Measurements from ENCODE around the gene SMIM33. TPM values are rescaled to one million over a fixed set of nuclear protein-coding genes. Genes with fewer than 3 reads are reported as not detected.

The SMIM33 gene
- total and polyA plus RNA-seq, 2 donors (not counting 1 experiment from before 2014, with no cell fraction given) = not detected

DNA sequence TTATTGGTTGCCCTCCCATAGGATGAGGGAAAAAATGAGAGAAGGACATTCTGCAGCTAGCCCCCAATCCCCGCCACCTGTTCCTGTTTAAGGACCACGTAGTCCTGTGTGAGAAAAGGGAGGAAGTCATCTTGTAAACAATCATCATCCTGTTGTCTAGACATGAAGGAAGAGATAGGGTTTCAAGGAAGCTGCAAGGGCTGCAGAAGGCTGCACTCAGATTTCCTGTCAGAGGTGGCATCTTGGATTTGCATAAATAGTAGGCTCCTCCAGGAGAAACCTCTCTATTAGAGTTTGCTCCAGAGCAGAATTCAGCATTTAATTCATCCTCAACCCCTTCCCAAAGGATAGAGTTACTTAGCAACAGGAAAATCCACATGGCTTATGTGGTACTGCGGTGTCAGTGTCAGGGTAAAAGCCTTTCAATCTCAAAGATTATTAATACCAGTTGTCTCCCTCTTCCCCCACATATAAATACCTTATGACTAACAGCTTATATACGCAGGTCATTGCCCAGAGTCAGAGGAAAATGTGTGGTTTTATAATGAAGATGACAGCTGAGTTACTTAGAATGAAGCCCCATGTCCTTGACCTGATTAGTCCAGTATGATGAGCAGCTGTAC, 26.9 kb upstream of the SMIM33 start:
- no peak for TF ChIP-seq EZH2 (IDR thresholded peaks at IDR 0.05; ENCODE audit: low read length, missing control alignments)
- TF ChIP-seq, protein P1, sequence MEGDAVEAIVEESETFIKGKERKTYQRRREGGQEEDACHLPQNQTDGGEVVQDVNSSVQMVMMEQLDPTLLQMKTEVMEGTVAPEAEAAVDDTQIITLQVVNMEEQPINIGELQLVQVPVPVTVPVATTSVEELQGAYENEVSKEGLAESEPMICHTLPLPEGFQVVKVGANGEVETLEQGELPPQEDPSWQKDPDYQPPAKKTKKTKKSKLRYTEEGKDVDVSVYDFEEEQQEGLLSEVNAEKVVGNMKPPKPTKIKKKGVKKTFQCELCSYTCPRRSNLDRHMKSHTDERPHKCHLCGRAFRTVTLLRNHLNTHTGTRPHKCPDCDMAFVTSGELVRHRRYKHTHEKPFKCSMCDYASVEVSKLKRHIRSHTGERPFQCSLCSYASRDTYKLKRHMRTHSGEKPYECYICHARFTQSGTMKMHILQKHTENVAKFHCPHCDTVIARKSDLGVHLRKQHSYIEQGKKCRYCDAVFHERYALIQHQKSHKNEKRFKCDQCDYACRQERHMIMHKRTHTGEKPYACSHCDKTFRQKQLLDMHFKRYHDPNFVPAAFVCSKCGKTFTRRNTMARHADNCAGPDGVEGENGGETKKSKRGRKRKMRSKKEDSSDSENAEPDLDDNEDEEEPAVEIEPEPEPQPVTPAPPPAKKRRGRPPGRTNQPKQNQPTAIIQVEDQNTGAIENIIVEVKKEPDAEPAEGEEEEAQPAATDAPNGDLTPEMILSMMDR (conservative IDR thresholded peaks at IDR 0.05 in 1 of 2, IDR thresholded peaks at IDR 0.05 in 1 of 2; ENCODE audit: low read depth in 1 of 2, low read length in 2 of 2) = no peak
- no peak overlapping the region for H3K27ac ChIP-seq (ENCODE audit: insufficient read depth, low read length)
- no peaks in the 10 kb centered on the region for H3K9me3 ChIP-seq (ENCODE audit: control insufficient read depth, insufficient read depth, low read depth, low read length)
- H3K27me3 ChIP-seq (ENCODE audit: control insufficient read depth, insufficient read depth, low read length) = no peaks in the 10 kb centered on the region
- H3K4me2 ChIP-seq (ENCODE audit: extremely low read depth, insufficient read depth, low read length) = no peak overlapping the region
- H3K9ac ChIP-seq (ENCODE audit: insufficient read depth, low read length) = no peak overlapping the region
- H3K36me3 ChIP-seq (ENCODE audit: control insufficient read depth, insufficient read depth, low read length) = no peaks in the 10 kb centered on the region
- no peak overlapping the region for H2AFZ ChIP-seq (ENCODE audit: low read length)
- H3K79me2 ChIP-seq (ENCODE audit: control insufficient read depth, insufficient read depth, low read length) = no peaks in the 10 kb centered on the region
- no peak overlapping the region for H3K4me3 ChIP-seq (replicated peaks in 1 of 4; ENCODE audit: control extremely low read depth in 1 of 4, insufficient read depth in 1 of 4, low read depth in 3 of 4, low read length in 4 of 4)
- no peaks in the 10 kb centered on the region for H4K20me1 ChIP-seq (ENCODE audit: control insufficient read depth, extremely low read depth, insufficient read depth, low read length)
- H3K4me1 ChIP-seq (ENCODE audit: control insufficient read depth, extremely low read depth, insufficient read depth, low read length) = peaks cover 3% of the 10 kb centered on the region
- peak; percentile 23 to 92 for DNase-seq (ENCODE audit: low read depth in 2 of 2)

DNA sequence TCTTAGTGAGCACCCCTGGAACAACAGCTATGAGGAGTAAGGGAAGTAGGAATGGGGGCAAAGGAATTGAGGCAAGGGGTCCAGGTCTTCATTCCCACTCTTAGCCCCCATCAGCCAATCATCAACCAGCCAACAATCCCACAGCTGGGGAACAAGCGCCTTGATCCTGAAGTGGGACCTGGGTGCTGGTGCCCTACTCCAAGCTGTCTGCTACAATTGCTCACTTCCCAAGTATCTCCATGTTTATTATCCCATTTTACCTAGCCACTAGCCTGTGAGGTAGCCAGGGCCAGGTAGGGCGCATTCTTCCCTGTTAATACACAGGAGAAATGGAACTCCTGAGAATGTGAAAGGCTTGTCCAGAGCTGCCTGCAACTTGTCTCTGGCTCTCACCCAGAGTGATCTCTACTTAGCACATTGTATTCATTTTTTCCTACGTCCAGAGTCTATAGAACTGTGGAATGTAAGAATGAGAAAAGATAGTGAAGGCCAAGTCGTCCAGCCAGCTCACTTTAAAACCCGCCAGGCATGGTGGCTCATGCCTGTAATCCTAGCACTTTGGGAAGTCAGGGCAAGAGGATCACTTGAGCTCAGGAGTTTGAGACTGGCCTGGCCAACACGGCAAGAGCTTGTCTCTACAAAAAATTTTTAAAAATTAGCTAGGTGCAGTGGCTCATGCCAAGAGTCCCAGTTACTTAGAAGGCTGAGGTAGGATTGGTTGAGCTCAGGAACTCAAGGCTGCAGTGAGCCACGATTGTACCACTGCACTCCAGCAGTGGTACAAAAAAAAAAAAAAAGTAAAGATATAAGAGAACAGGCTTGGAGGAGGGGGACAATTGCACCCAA, 25.3 kb upstream of the SMIM33 start:
- peak; percentile 20 to 89 for DNase-seq (ENCODE audit: low read depth in 2 of 2)
- Histone ChIP-seq H2AFZ (ENCODE audit: low read length) (no peak overlapping the region), H3K4me3 (replicated peaks in 1 of 4; ENCODE audit: control extremely low read depth in 1 of 4, insufficient read depth in 1 of 4, low read depth in 3 of 4, low read length in 4 of 4) (no peak overlapping the region), H3K36me3 (ENCODE audit: control insufficient read depth, insufficient read depth, low read length) (no peaks in the 10 kb centered on the region), H3K4me2 (ENCODE audit: extremely low read depth, insufficient read depth, low read length) (no peak overlapping the region), H3K79me2 (ENCODE audit: control insufficient read depth, insufficient read depth, low read length) (no peaks in the 10 kb centered on the region), H3K27me3 (ENCODE audit: control insufficient read depth, insufficient read depth, low read length) (no peaks in the 10 kb centered on the region), H3K9me3 (ENCODE audit: control insufficient read depth, insufficient read depth, low read depth, low read length) (no peaks in the 10 kb centered on the region), H4K20me1 (ENCODE audit: control insufficient read depth, extremely low read depth, insufficient read depth, low read length) (no peaks in the 10 kb centered on the region), H3K4me1 (ENCODE audit: control insufficient read depth, extremely low read depth, insufficient read depth, low read length) (peaks cover 3% of the 10 kb centered on the region), H3K27ac (ENCODE audit: insufficient read depth, low read length) (no peak overlapping the region), H3K9ac (ENCODE audit: insufficient read depth, low read length) (no peak overlapping the region)
- no peak for TF ChIP-seq EZH2 (IDR thresholded peaks at IDR 0.05; ENCODE audit: low read length, missing control alignments)

DNA sequence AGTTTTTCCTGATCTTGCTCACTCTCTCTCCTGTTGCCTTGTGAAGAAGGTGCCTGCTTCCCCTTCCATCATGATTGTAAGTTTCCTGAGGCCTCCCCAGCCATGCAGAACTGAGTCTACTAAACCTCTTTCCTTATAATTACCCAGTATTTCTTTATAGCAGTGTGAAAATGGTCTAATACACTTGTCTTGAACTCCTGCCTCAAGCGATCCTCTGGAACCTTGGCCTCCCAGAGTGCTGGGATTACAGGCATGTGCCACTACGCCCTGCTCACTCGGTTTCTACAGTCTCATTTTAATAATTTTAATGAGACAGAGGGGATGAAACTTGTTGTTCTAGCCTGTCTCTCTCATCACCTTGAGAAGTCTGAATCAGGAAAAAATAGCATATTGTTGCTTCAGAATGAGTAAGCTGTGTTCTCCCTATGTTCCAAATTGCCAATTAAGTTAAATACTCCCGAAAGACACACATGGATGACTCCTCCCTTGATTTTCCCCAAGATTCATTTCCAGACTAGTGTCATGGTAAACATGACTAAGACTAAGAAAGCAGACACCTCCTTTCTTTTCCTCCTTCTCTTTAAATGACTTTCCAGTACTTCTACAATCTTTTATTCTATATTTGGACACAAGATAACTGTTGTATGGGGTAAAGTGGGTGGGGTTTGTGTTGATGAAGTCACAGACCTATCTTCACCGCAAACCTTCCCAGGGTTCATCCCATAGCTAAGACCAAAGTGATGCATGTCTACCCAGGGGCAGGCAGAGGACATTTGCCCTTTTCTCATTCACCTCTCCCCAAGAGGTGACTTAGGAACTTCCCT, 23.6 kb upstream of the SMIM33 start:
- Histone ChIP-seq H3K36me3 (ENCODE audit: control insufficient read depth, insufficient read depth, low read length) (no peaks in the 10 kb centered on the region), H3K27ac (ENCODE audit: insufficient read depth, low read length) (no peak overlapping the region)
- peak in 1 of 2 donors; percentile 39 for DNase-seq (ENCODE audit: low read depth in 2 of 2)

More for the DNA sequence above, 23.6 kb upstream of the SMIM33 start:
- Histone ChIP-seq H3K79me2 (ENCODE audit: control insufficient read depth, insufficient read depth, low read length) (no peaks in the 10 kb centered on the region), H2AFZ (ENCODE audit: low read length) (no peak overlapping the region), H3K4me3 (replicated peaks in 1 of 4; ENCODE audit: control extremely low read depth in 1 of 4, insufficient read depth in 1 of 4, low read depth in 3 of 4, low read length in 4 of 4) (no peak overlapping the region), H3K9ac (ENCODE audit: insufficient read depth, low read length) (no peak overlapping the region), H4K20me1 (ENCODE audit: control insufficient read depth, extremely low read depth, insufficient read depth, low read length) (no peaks in the 10 kb centered on the region), H3K27me3 (ENCODE audit: control insufficient read depth, insufficient read depth, low read length) (no peaks in the 10 kb centered on the region), H3K9me3 (ENCODE audit: control insufficient read depth, insufficient read depth, low read depth, low read length) (no peaks in the 10 kb centered on the region), H3K4me2 (ENCODE audit: extremely low read depth, insufficient read depth, low read length) (no peak overlapping the region), H3K4me1 (ENCODE audit: control insufficient read depth, extremely low read depth, insufficient read depth, low read length) (peaks cover 3% of the 10 kb centered on the region)
- no peak for TF ChIP-seq EZH2 (IDR thresholded peaks at IDR 0.05; ENCODE audit: low read length, missing control alignments)
- TF ChIP-seq, protein P1 (conservative IDR thresholded peaks at IDR 0.05 in 1 of 2, IDR thresholded peaks at IDR 0.05 in 1 of 2; ENCODE audit: low read depth in 1 of 2, low read length in 2 of 2) = no peak

All from fibroblast of lung (primary cell).